G401.6 (cell line): ENCODE results near the gene PRICKLE1.

Experiments used
- FAIRE-seq: peaks from 2 replicates; lab custom pipeline; 2012; peaks lifted over from hg19 to GRCh38; lab: Jason Lieb, UNC

PRICKLE1 gene

DNA sequence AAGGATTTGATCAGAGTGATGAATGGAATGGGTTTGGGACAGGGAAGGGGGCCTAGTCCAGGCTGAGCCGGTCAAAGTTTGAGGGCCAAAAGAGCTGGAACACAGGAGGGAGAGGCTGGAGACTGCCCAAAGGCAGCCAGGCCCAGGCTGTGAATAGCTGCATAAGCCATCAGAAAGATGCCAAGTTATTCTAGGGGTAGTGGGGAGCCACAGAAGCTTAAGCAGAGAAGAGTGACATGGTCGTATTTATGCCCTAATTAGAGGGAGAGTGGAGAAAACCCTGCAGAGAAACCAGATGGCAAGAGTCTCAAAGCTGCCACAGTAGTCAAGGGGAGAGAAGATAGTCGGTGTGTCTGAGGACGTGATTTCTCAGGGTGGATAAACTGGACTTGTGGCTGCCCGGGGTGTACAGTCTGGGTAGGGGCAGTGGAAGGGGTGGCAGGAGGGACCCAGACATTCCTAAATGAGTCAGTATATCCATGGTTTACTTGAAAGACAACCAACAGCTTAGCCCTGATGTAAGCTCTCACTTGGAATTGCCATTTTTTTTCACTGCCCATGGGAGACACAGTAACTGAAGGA, 99.2 kb downstream of the PRICKLE1 start:
- FAIRE-seq: no peak

- FAIRE-seq: no peak
Measured at GRCh38 chr12:42486407-42486806, 103.1 kb downstream of the PRICKLE1 start.

GRCh38 chr12:42485823-42486222, 103.7 kb downstream of the PRICKLE1 start:
- no peak for FAIRE-seq

DNA sequence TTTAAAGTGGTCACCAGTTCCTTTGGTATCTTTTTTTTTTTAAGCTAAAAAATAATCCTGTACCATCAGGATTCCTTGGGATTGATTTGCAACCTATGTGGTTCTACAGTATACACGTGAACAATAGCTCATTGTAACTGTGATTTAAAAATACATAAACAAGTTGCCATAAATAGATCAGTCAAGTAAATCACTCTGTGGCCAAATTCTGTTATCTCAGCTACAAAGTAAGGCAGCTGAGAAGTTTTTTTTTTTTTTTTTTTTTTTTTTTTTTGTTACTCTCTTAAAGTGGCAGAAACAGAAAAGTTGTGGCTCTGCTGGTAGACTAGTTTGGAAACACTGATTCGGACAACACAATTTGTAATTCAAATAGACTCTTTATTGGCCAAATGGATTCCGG, 104.5 kb downstream of the PRICKLE1 start:
- no peak for FAIRE-seq

- FAIRE-seq: no peak
Measured at GRCh38 chr12:42483521-42483790, 106.1 kb downstream of the PRICKLE1 start.

DNA sequence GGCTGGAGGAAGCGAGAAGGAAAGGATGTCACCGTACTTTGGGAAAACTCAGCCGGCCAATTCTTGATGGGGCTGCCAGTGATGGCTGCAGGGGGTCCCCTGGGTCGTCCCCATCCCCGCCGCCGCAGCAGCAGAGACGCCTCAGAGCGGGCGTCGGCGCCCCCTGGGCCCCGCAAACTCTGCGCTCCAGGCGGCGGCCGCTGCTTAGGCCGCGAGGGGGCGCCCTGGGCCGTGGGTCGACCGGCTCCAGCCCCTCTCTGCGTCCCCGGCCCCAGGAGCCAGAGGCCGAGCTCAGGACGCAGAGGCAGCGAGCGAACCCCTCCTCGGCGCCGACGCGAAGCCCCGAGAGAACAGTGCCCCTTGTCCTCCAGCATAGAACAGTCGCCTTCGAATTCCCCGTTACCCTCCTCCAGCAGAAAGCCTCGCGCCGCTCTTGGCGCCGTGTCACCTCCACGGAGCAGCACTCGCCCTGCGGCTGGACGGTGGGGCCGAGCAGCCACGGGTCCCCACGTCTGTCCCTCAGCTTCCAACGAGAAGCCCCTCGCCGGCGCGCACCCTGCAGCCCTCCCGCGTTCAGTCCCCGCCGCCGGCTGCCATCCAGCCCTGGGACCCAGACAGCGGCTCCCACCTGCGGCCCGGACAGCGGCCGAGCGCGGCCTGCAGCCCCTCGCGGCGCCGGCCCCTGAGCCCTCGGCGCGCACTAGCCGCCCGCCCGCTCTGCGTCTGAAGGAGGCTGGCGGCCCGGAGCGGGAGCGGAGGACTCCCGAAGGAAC, 106.6 kb downstream of the PRICKLE1 start:
- no peak for FAIRE-seq

- FAIRE-seq: no peak
Measured at GRCh38 chr12:42482041-42482747, 107.4 kb downstream of the PRICKLE1 start.

- FAIRE-seq: no peak
Measured at GRCh38 chr12:42481368-42481767, 108.2 kb downstream of the PRICKLE1 start.

- FAIRE-seq: no peak
Measured at GRCh38 chr12:42477941-42478340, 111.6 kb downstream of the PRICKLE1 start.

- FAIRE-seq: no peak
Measured at GRCh38 chr12:42475106-42475505, 114.4 kb downstream of the PRICKLE1 start.

GRCh38 chr12:42474391-42474790, 115.2 kb downstream of the PRICKLE1 start:
- no peak for FAIRE-seq

DNA sequence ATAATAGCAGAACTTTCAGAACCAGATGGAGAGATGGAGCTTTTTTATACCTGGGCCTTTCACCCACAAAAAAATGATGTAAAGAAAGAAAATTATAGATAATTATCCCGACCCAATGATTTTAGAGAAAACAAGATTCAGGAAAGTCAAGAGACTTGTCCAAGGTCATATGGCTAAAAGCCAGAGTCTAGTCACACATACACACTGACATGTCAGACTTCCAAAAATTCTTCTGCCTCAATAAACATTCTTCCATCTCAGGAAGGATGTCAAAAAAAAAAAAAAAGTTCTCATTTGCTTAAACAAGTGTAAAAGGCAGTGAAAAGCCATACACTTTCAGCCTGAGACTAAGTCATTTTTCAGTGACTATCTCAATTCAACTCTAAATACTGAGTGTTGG, 116.0 kb downstream of the PRICKLE1 start:
- no peak for FAIRE-seq

DNA sequence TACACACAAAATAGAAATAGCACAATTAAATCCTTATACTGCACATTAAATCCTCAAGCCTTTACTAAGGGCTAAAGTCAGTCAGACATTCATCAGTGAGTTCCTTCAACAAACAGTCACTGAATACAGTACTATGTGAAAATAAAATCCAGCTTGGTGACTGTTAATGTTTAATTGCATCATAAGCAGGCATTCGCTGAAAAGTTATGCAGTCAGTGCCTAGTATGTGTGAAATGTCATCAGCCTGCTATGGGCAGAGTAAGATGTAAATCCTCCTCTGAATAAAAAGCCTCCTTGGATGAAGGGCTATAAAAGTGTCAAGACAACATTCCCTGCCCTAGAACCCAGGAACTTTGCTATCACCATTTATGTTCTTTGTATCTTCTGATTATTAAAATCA, 116.4 kb downstream of the PRICKLE1 start:
- no peak for FAIRE-seq

DNA sequence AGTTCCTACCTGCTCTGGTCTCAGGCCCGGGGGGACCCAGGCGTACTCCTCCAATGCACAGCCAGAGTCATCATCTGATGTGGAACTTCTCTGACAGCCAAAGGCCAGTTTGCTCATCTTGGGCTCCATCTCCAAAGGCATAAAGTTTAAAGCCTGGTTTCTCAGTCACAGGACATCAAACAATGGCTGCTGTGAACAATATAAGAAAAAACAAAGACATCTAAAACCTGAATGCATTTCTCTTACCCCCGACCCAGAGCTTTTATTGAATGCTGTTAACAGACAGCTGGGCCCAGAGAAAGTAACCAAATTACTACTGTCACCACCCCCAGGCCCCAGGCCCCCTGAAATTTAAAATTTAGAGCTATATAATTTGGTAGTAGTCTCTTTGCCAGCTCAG, 117.2 kb downstream of the PRICKLE1 start:
- FAIRE-seq: no peak

- FAIRE-seq: no peak
Measured at GRCh38 chr12:42469355-42470175, 120.0 kb downstream of the PRICKLE1 start.

- no peak for FAIRE-seq
Measured at GRCh38 chr12:42468921-42469320, 120.6 kb downstream of the PRICKLE1 start.

GRCh38 chr12:42468341-42468821, 121.2 kb downstream of the PRICKLE1 start:
- FAIRE-seq: no peak

- no peak for FAIRE-seq
Measured at GRCh38 chr12:42463671-42464070, 125.9 kb downstream of the PRICKLE1 start.

GRCh38 chr12:42462486-42462885, 127.1 kb downstream of the PRICKLE1 start:
- no peak for FAIRE-seq

DNA sequence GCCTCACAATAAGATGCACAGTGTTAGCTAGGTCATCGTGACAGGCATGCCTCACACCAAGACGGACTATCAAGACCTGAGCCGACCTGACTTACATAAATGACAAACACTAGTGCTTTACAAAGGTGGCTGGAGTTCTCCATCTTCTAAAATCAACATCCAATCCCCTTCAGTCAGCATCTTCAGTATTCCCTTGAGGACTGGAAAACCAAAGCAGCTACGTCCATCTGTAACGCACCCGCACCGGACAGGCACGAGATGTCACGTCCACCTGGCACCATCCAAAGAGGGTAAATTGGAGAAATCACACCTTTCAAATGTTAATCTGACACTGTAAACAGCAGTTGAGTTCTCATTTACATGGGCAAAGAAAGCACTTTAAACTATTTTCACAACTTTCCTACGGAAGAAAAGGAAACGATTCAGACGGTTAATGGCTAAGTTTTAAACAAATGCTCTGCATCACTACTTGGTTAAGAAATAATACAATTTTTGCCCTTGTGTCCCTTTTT, 130.2 kb downstream of the PRICKLE1 start:
- FAIRE-seq: no peak

GRCh38 chr12:42458575-42458974, 131.0 kb downstream of the PRICKLE1 start:
- FAIRE-seq: no peak

- FAIRE-seq: no peak
Measured at GRCh38 chr12:42450248-42450647, 139.3 kb downstream of the PRICKLE1 start.
